GM21360 (cell line): Measurements from ENCODE around the gene ZNF106.

Source experiments
- ATAC-seq: cut with Tn5 transposase; IDR thresholded peaks from one replicate; pipeline ENCODE4 v1.9.1; 2021; ENCODE audit warnings: mild to moderate bottlenecking, moderate library complexity; ENCODE audit not compliant: unreplicated experiment

ZNF106 gene

GRCh38 chr15:42373274-42373673 is 117.7 kb downstream of the ZNF106 start:
- no peak for ATAC-seq

- no peak for ATAC-seq
Observed at GRCh38 chr15:42371096-42371495, 119.8 kb downstream of the ZNF106 start.

GRCh38 chr15:42368096-42368495 is 122.8 kb downstream of the ZNF106 start:
- no peak for ATAC-seq

GRCh38 chr15:42367041-42367440 is 123.9 kb downstream of the ZNF106 start:
- no peak for ATAC-seq

- no peak for ATAC-seq
Observed at GRCh38 chr15:42365921-42366550, 124.9 kb downstream of the ZNF106 start.

- ATAC-seq: no peak
Observed at GRCh38 chr15:42364529-42364928, 126.4 kb downstream of the ZNF106 start.

GRCh38 chr15:42363942-42364341 is 127.0 kb downstream of the ZNF106 start:
- ATAC-seq: no peak

GRCh38 chr15:42363487-42363886 is 127.5 kb downstream of the ZNF106 start:
- no peak for ATAC-seq
